MM.1S (cell line): Measurements from ENCODE around the gene PARK7.

Experiments used
- DNase-seq: peaks from one replicate; pipeline ENCODE4 v3.0.0-alpha.2; 2015
- H2AFZ ChIP-seq: fragments of 300-600 bp; sonication (generic); 2 replicates; pipeline ENCODE4 v1.6.0; 2016; ENCODE audit warnings: antibody characterized with exemption, low read length
- H3F3A ChIP-seq: fragments of 300-600 bp; sonication (generic); 2 replicates; pipeline ENCODE4 v1.6.1; 2016; ENCODE audit warnings: mild to moderate bottlenecking, antibody characterized with exemption, low read length, moderate library complexity, mixed read lengths; ENCODE audit not compliant: insufficient read depth
- H3K27ac ChIP-seq: fragments of 300-600 bp; sonication (generic); 2 replicates; pipeline ENCODE4 v1.5.1; 2016; ENCODE audit warnings: mild to moderate bottlenecking, low read length
- H3K27me3 ChIP-seq: fragments of 300-600 bp; sonication (generic); replicated peaks from 2 replicates; pipeline ENCODE4 v1.6.0; 2016; ENCODE audit warnings: low read length; ENCODE audit not compliant: insufficient read depth
- H3K36me3 ChIP-seq: fragments of 300-600 bp; sonication (generic); replicated peaks from 2 replicates; pipeline ENCODE4 v1.6.1; 2016; ENCODE audit warnings: mild to moderate bottlenecking, low read length, mixed read lengths; ENCODE audit not compliant: insufficient read depth
- H3K4me1 ChIP-seq: fragments of 300-600 bp; sonication (generic); 2 replicates; pipeline ENCODE4 v1.6.1; 2016; ENCODE audit warnings: low read length, mixed read lengths
- H3K4me2 ChIP-seq: fragments of 300-600 bp; sonication (generic); 2 replicates; pipeline ENCODE4 v1.6.0; 2016; ENCODE audit warnings: low read depth, low read length
- H3K4me3 ChIP-seq: fragments of 300-600 bp; sonication (generic); 2 replicates; pipeline ENCODE4 v1.5.1; 2016; ENCODE audit warnings: low read length, mixed read lengths
- H3K79me2 ChIP-seq: fragments of 300-600 bp; sonication (generic); 2 replicates; pipeline ENCODE4 v1.6.1; 2016; ENCODE audit warnings: mixed run types, low read length, mixed read lengths
- H3K9ac ChIP-seq: fragments of 300-600 bp; sonication (generic); 2 replicates; pipeline ENCODE4 v1.6.1; 2016; ENCODE audit warnings: low read length, mixed read lengths
- H3K9me2 ChIP-seq: fragments of 300-600 bp; sonication (generic); replicated peaks from 2 replicates; pipeline ENCODE4 v1.6.1; 2016; ENCODE audit warnings: mild to moderate bottlenecking, low read length, mixed read lengths; ENCODE audit not compliant: insufficient read depth
- H3K9me3 ChIP-seq: fragments of 300-600 bp; sonication (generic); replicated peaks from 2 replicates; pipeline ENCODE4 v1.6.1; 2016; ENCODE audit warnings: mild to moderate bottlenecking, low read length, mixed read lengths; ENCODE audit not compliant: insufficient read depth
- H4K20me1 ChIP-seq: fragments of 300-600 bp; sonication (generic); 2 replicates; pipeline ENCODE4 v1.6.1; 2016; ENCODE audit warnings: mild to moderate bottlenecking, low read length, moderate library complexity, mixed read lengths; ENCODE audit not compliant: insufficient read depth
- EZH2 ChIP-seq: fragments of 300-600 bp; sonication (generic); optimal IDR thresholded peaks from 2 replicates; pipeline ENCODE3; 2017; ENCODE audit warnings: low read depth, mild to moderate bottlenecking, antibody characterized with exemption, low read length, mixed read lengths
- EZH2phosphoT487 ChIP-seq: fragments of 300-600 bp; sonication (generic); IDR thresholded peaks from 2 replicates; pipeline ENCODE4 v1.6.1; 2018; ENCODE audit warnings: antibody characterized with exemption, low read length
- TF ChIP-seq, protein P1 (sequence below): fragments of 300-600 bp; sonication (generic); IDR thresholded peaks from 2 replicates; pipeline ENCODE4 v1.5.1; 2016; ENCODE audit warnings: antibody characterized with exemption, low read length, mixed read lengths

The PARK7 gene

GRCh38 chr1:8018492-8019228 lies 57.1 kb downstream of the PARK7 start:
- Histone ChIP-seq H3K27me3 (no peaks in the 10 kb centered on the region), H3K9ac (no peak overlapping the region), H3K79me2 (no peaks in the 10 kb centered on the region), H3F3A (no peaks in the 10 kb centered on the region), H3K9me2 (no peaks in the 10 kb centered on the region), H3K4me3 (no peak overlapping the region), H3K27ac (no peak overlapping the region), H3K36me3 (no peaks in the 10 kb centered on the region), H3K4me2 (no peak overlapping the region), H3K9me3 (no peaks in the 10 kb centered on the region), H4K20me1 (no peaks in the 10 kb centered on the region), H2AFZ (no peak overlapping the region), H3K4me1 (no peaks in the 10 kb centered on the region)
- no peak for TF ChIP-seq EZH2phosphoT487
- TF ChIP-seq EZH2 = no peak
- TF ChIP-seq, protein P1, sequence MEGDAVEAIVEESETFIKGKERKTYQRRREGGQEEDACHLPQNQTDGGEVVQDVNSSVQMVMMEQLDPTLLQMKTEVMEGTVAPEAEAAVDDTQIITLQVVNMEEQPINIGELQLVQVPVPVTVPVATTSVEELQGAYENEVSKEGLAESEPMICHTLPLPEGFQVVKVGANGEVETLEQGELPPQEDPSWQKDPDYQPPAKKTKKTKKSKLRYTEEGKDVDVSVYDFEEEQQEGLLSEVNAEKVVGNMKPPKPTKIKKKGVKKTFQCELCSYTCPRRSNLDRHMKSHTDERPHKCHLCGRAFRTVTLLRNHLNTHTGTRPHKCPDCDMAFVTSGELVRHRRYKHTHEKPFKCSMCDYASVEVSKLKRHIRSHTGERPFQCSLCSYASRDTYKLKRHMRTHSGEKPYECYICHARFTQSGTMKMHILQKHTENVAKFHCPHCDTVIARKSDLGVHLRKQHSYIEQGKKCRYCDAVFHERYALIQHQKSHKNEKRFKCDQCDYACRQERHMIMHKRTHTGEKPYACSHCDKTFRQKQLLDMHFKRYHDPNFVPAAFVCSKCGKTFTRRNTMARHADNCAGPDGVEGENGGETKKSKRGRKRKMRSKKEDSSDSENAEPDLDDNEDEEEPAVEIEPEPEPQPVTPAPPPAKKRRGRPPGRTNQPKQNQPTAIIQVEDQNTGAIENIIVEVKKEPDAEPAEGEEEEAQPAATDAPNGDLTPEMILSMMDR = no peak
- no peak for DNase-seq

GRCh38 chr1:8019229-8019620 lies 57.7 kb downstream of the PARK7 start:
- no peak for TF ChIP-seq EZH2
- Histone ChIP-seq H3K27ac (no peak overlapping the region), H3K4me2 (no peak overlapping the region), H4K20me1 (no peaks in the 10 kb centered on the region), H3K27me3 (no peaks in the 10 kb centered on the region), H3K36me3 (no peaks in the 10 kb centered on the region), H2AFZ (no peak overlapping the region), H3F3A (no peaks in the 10 kb centered on the region), H3K9ac (no peak overlapping the region), H3K4me1 (no peaks in the 10 kb centered on the region), H3K9me2 (no peaks in the 10 kb centered on the region), H3K79me2 (no peaks in the 10 kb centered on the region), H3K9me3 (no peaks in the 10 kb centered on the region), H3K4me3 (no peak overlapping the region)
- DNase-seq = no peak

- Histone ChIP-seq H4K20me1 (no peaks in the 10 kb centered on the region), H3F3A (no peaks in the 10 kb centered on the region), H3K9me2 (no peaks in the 10 kb centered on the region), H3K4me3 (no peak overlapping the region), H3K36me3 (no peaks in the 10 kb centered on the region), H3K9me3 (no peaks in the 10 kb centered on the region), H3K4me2 (no peak overlapping the region), H3K4me1 (no peaks in the 10 kb centered on the region), H3K27ac (no peak overlapping the region), H3K9ac (no peak overlapping the region), H2AFZ (no peak overlapping the region), H3K27me3 (no peaks in the 10 kb centered on the region), H3K79me2 (no peaks in the 10 kb centered on the region)
- no peak for DNase-seq
- TF ChIP-seq EZH2phosphoT487 = no peak
- no peak for TF ChIP-seq EZH2
- TF ChIP-seq, protein P1 = no peak
These were observed 58.5 kb downstream of the PARK7 start for GRCh38 chr1:8020032-8020431.

DNA sequence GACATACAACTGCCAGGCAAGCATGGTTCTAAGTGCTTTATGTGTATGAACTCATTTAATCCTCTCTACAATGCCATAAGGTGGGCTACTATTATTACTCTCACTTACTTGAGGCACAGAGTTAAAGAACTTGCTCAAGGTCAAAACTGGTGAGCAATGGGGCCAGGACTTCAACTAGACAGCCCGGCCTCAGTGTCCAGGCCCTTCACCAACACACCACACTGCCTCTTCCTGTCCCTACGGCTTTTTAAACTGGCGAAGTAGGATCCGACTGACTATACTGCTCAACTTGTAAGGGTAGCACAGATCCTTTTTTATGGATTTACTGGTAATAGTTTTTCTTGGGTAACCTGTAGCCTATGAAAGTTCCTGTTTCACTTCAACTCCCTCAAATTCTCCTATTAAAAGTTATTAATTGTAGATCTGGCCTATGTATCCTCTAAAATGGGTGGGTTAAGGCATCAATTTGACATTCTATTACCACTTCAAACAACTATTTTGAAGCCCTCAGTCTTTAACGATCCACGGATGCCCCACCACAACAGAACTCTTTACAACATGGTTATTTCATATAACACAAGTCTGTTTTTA lies 60.3 kb downstream of the PARK7 start:
- Histone ChIP-seq H2AFZ (no peak overlapping the region), H3K27me3 (no peaks in the 10 kb centered on the region), H3F3A (no peaks in the 10 kb centered on the region), H3K4me1 (no peaks in the 10 kb centered on the region), H3K4me2 (no peak overlapping the region), H4K20me1 (no peaks in the 10 kb centered on the region), H3K4me3 (no peak overlapping the region), H3K9me2 (no peaks in the 10 kb centered on the region), H3K79me2 (no peaks in the 10 kb centered on the region), H3K9ac (no peak overlapping the region), H3K36me3 (no peaks in the 10 kb centered on the region), H3K9me3 (no peaks in the 10 kb centered on the region), H3K27ac (no peak overlapping the region)
- no peak for DNase-seq
- TF ChIP-seq EZH2phosphoT487 (no peak), EZH2 (no peak)
- TF ChIP-seq, protein P1 = no peak
